CD14-positive monocyte (primary cell): ENCODE data around the gene TANGO2. TPM values are rescaled to one million over a fixed set of nuclear protein-coding genes. Genes with fewer than 3 reads are reported as not detected.

Experiments used
- DNase-seq, 3 donors: peaks; one replicate each; pipeline ENCODE4 v3.0.0-alpha.2; 2011 to 2022
- H2AFZ ChIP-seq: 2 replicates; pipeline ENCODE4 v1.6.0; 2012; ENCODE audit warnings: mild to moderate bottlenecking, low read depth, low read length, inconsistent platforms; ENCODE audit not compliant: insufficient read depth, poor library complexity, severe bottlenecking
- H3K27ac ChIP-seq, 2 donors: 1 replicate in 1 of 2; 2 replicates in 1 of 2; pipeline ENCODE4 v1.5.1; 2012 to 2013; ENCODE audit warnings: low read length in 2 of 2, control low read depth in 1 of 2, inconsistent platforms in 1 of 2, low read depth in 1 of 2, mild to moderate bottlenecking in 1 of 2
- H3K27me3 ChIP-seq, 2 donors: one replicate each; pipeline versions ENCODE4 v1.6.0 to v1.6.1; 2011 to 2013; ENCODE audit warnings: low read length in 2 of 2; ENCODE audit not compliant: control insufficient read depth in 2 of 2, insufficient read depth in 2 of 2
- H3K36me3 ChIP-seq, 2 donors: replicated peaks in 1 of 2; 1 replicate in 1 of 2; 2 replicates in 1 of 2; pipeline versions ENCODE4 v1.5.1 to v1.6.1; 2012 to 2013; ENCODE audit warnings: low read length in 2 of 2, control low read depth in 1 of 2, inconsistent platforms in 1 of 2, mild to moderate bottlenecking in 1 of 2; ENCODE audit not compliant: insufficient read depth in 2 of 2, control insufficient read depth in 1 of 2
- H3K4me1 ChIP-seq, 2 donors: 1 replicate in 1 of 2; 2 replicates in 1 of 2; pipeline versions ENCODE4 v1.5.1 to v1.6.1; 2012 to 2013; ENCODE audit warnings: low read length in 2 of 2, control low read depth in 1 of 2, inconsistent platforms in 1 of 2, mild to moderate bottlenecking in 1 of 2, moderate library complexity in 1 of 2; ENCODE audit not compliant: insufficient read depth in 2 of 2, control insufficient read depth in 1 of 2
- H3K4me2 ChIP-seq: replicated peaks from 2 replicates; pipeline ENCODE3; 2012; ENCODE audit warnings: low read length, moderate library complexity, mild to moderate bottlenecking; ENCODE audit not compliant: poor library complexity, severe bottlenecking; ENCODE audit errors: extremely low read depth
- H3K4me3 ChIP-seq, 3 experiments: fragments of 200-600 bp in 1 of 3; sonication (generic) in 1 of 3; replicated peaks in 1 of 3; 1 replicate in 2 of 3; 2 replicates in 1 of 3; pipeline ENCODE4 v1.5.1; 2011 to 2013; ENCODE audit warnings: low read length in 3 of 3, mild to moderate bottlenecking in 3 of 3, control low read depth in 2 of 3, low read depth in 2 of 3, inconsistent platforms in 1 of 3, moderate library complexity in 1 of 3
- H3K79me2 ChIP-seq: 2 replicates; pipeline ENCODE4 v1.6.0; 2012; ENCODE audit warnings: mild to moderate bottlenecking, control low read depth, inconsistent platforms, low read length, moderate library complexity; ENCODE audit not compliant: insufficient read depth
- H3K9ac ChIP-seq: 2 replicates; pipeline ENCODE4 v1.6.0; 2017; ENCODE audit warnings: low read length, mild to moderate bottlenecking; ENCODE audit not compliant: insufficient read depth, poor library complexity, severe bottlenecking
- H3K9me3 ChIP-seq, 2 donors: replicated peaks in 1 of 2; 1 replicate in 1 of 2; 2 replicates in 1 of 2; pipeline versions ENCODE4 v1.5.1 to v1.6.1; 2012 to 2013; ENCODE audit warnings: low read length in 2 of 2, control low read depth in 1 of 2; ENCODE audit not compliant: control insufficient read depth in 1 of 2, insufficient read depth in 1 of 2
- H4K20me1 ChIP-seq: 2 replicates; pipeline ENCODE4 v1.6.0; 2012; ENCODE audit warnings: mild to moderate bottlenecking, low read length, control low read depth, moderate library complexity; ENCODE audit not compliant: insufficient read depth
- H3K27ac Mint-ChIP-seq, 7 donors: one replicate each; pipeline ENCODE4 v1.8.0; 2020; ENCODE audit warnings: mild to moderate bottlenecking in 7 of 7, mixed read lengths in 7 of 7, moderate library complexity in 6 of 7, inconsistent platforms in 2 of 7
- H3K27me3 Mint-ChIP-seq, 3 donors: one replicate each; pipeline ENCODE4 v1.8.0; 2021 to 2022; ENCODE audit warnings: low read depth in 3 of 3, mild to moderate bottlenecking in 3 of 3, mixed read lengths in 3 of 3, moderate library complexity in 3 of 3, inconsistent platforms in 1 of 3
- H3K36me3 Mint-ChIP-seq, 2 donors: one replicate each; pipeline ENCODE4 v1.8.0; 2020; ENCODE audit warnings: mixed read lengths in 2 of 2, inconsistent platforms in 1 of 2, mild to moderate bottlenecking in 1 of 2
- H3K4me1 Mint-ChIP-seq: one replicate; pipeline ENCODE4 v1.8.0; 2020; ENCODE audit warnings: mild to moderate bottlenecking, mixed read lengths
- H3K4me3 Mint-ChIP-seq, 2 donors: one replicate each; pipeline ENCODE4 v1.8.0; 2020; ENCODE audit warnings: mild to moderate bottlenecking in 2 of 2, mixed read lengths in 2 of 2, moderate library complexity in 1 of 2
- H3K9me3 Mint-ChIP-seq, 7 donors: one replicate each; pipeline ENCODE4 v1.8.0; 2020 to 2022; ENCODE audit warnings: mixed read lengths in 7 of 7, mild to moderate bottlenecking in 6 of 7, moderate library complexity in 6 of 7, inconsistent platforms in 2 of 7
- WGBS: methylation state at CpG from one replicate; pipeline ENCODE4 v1.1.5; 2013; ENCODE audit warnings: missing lambda C conversion rate; ENCODE audit not compliant: insufficient coverage; 5-methylcytosine and 5-hydroxymethylcytosine counted together
- intact Hi-C, 2 donors: fragments of 100-400 bp; cut with micrococcal nuclease; formaldehyde crosslinking; loops; one replicate each; pipeline versions ENCODE4 v1.15.0 to v1.15.1; 2023
- polyA plus RNA-seq, 3 donors: library from polyadenylated mRNA; depleted of rRNA in 1 of 3; unstranded in 2 of 3; stranded (reverse) in 1 of 3; fragments of 300-500 nt in 2 of 3; fragments of >200 nt in 1 of 3; fragmentation: Illumina TruSeq in 2 of 3; gene quantifications; 1 replicate in 2 of 3; 2 replicates in 1 of 3; pipeline ENCODE4 v1.2.3, GENCODE V29; 2012 to 2021
- TF ChIP-seq, protein P1 (sequence below): fragments of 200-600 bp; IDR thresholded peaks from one replicate; pipeline ENCODE4 v1.8.0; 2022; ENCODE audit warnings: antibody characterized with exemption, mild to moderate bottlenecking

The TANGO2 gene
- polyA plus RNA-seq, 3 donors = 56.4 to 94.9 (median 58.2) TPM

DNA sequence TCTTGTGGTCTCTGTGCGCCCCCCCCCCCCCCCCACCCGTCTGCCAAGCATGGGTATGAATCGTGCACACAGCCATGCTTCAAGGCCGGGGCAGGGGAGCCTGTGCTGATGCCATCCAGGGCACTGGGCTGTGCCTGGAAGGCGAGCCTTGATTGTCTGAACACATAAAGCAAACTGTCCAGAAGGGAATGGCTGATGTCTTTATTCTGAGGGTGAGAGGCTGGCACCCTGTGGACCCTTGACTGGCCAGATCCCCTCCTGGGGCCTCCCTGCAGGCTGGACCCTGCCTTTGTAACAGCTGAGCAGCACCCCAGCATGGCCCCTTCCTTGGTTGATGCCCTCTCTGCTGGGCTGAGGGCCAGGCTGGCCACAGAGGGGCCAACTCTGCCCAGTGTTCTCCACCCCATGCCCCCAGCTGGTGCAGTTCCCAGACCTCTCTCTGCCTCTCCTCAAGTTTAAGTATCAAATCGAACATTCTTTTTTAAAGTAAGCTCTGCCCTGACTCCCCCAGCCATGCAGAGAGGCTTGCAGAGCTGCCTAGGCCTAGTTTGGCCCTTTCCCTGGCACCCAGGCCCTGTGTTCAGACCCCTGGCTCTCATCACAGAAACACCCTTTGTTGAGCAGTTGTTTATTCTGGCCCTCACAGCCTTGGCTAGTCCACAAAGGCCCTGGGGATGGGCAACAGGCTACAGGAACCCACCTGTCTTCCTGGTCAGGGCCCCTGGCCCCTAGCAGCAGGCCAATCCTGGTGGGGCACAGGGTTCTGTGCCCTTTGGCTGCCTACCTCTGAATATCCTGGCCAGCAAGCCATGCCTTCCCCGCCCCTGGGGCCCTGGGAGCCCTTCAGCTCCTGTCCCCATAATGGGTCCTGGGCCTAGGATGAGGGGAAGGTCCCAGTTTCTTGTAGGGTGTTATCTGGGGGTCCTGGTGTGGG lies 91.0 kb downstream of the TANGO2 start:
- H2AFZ ChIP-seq = no peak overlapping the region
- H3K4me2 ChIP-seq = no peak overlapping the region
- H4K20me1 ChIP-seq = peaks cover 25% of the 10 kb centered on the region
- no peak overlapping the region for H3K9ac ChIP-seq
- WGBS = 94% methylated on average over 3 of the region's 7 CpGs
- Mint-ChIP-seq H3K9me3 (no peaks in the 10 kb centered on the region), H3K4me1 (peaks cover 7% of the 10 kb centered on the region), H3K27me3 (peaks cover 0 to 2% (median 1%) of the 10 kb centered on the region in 3 donors), H3K27ac (peak overlapping the region in 4 of 7 donors; percentile 66 to 79 (median 71)), H3K4me3 (no peak overlapping the region), H3K36me3 (peaks cover 43 to 77% of the 10 kb centered on the region in 2 donors)
- TF ChIP-seq, protein P1, sequence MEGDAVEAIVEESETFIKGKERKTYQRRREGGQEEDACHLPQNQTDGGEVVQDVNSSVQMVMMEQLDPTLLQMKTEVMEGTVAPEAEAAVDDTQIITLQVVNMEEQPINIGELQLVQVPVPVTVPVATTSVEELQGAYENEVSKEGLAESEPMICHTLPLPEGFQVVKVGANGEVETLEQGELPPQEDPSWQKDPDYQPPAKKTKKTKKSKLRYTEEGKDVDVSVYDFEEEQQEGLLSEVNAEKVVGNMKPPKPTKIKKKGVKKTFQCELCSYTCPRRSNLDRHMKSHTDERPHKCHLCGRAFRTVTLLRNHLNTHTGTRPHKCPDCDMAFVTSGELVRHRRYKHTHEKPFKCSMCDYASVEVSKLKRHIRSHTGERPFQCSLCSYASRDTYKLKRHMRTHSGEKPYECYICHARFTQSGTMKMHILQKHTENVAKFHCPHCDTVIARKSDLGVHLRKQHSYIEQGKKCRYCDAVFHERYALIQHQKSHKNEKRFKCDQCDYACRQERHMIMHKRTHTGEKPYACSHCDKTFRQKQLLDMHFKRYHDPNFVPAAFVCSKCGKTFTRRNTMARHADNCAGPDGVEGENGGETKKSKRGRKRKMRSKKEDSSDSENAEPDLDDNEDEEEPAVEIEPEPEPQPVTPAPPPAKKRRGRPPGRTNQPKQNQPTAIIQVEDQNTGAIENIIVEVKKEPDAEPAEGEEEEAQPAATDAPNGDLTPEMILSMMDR = no peak
- H3K79me2 ChIP-seq = peaks cover 32% of the 10 kb centered on the region
- H3K36me3 ChIP-seq = peaks cover 71 to 86% of the 10 kb centered on the region in 2 donors
- H3K4me1 ChIP-seq = peaks cover 9 to 16% of the 10 kb centered on the region in 2 donors
- no peak overlapping the region for H3K4me3 ChIP-seq
- DNase-seq = no peak
- H3K9me3 ChIP-seq = no peaks in the 10 kb centered on the region
- intact Hi-C loops = loop anchor here in 1 of 2 donors (10.0 kb wide), 2 partner anchors 87 to 257 kb away; partner anchors contain the start of genes GNB1L, RTL10 and TANGO2
- H3K27ac ChIP-seq = peak overlapping the region in 1 of 2 donors; percentile 26
- H3K27me3 ChIP-seq = no peaks in the 10 kb centered on the region

DNA sequence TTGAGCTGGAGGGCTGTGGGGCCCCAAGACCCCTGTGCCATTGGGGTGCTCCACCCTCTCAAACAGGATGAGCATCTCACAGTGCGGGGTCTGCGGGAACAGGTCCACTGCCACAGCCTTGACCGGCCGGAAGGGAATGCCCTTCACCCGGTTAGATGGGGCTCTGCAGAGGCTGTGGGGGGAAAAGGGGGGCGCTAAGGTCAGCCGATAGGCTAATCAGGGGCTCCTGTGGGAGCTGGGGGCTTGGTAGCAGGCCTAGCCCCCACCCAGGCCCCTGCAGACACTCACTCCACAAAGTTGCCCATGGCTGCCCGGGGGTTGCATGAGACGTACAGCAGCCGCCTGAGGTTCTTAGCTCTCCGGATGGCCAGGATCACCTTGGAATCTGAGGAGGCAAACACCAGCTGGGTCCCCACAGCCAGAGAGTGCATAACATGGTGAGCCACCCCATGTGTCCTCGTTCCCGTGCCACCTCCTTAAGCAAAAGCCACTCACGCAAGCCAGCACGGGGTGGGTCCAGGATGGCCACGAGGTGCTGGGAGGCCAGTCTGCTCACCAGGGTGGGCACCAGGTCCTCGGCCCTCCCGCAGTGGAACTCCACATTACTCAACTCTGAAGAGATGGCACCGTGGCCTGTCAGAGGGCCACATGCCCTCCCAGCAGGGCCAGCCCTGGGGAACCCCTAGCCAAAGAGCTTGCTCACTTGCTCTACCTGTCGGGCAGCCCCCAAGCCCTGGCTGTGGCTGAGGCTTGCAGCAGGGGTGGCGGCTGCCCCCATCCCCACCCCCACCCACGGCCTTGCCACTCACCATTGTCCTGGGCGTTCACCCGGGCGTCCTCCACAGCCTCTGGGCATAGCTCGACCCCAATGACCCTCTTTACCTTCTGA lies 92.0 kb downstream of the TANGO2 start:
- Mint-ChIP-seq H3K36me3 (peaks cover 35 to 67% of the 10 kb centered on the region in 2 donors), H3K4me1 (peaks cover 8% of the 10 kb centered on the region), H3K9me3 (no peaks in the 10 kb centered on the region), H3K27me3 (peaks cover 0 to 2% (median 1%) of the 10 kb centered on the region in 3 donors), H3K4me3 (no peak overlapping the region), H3K27ac (no peak overlapping the region)
- intact Hi-C loops = loop anchor here in 1 of 2 donors (10.0 kb wide), 2 partner anchors 88 to 258 kb away; partner anchors contain the start of genes GNB1L, RTL10 and TANGO2
- peaks cover 25% of the 10 kb centered on the region for H4K20me1 ChIP-seq
- peaks cover 62 to 76% of the 10 kb centered on the region in 2 donors for H3K36me3 ChIP-seq
- H3K4me1 ChIP-seq = peaks cover 11 to 18% of the 10 kb centered on the region in 2 donors
- no peaks in the 10 kb centered on the region for H3K27me3 ChIP-seq
- H3K79me2 ChIP-seq = peaks cover 36% of the 10 kb centered on the region
- TF ChIP-seq, protein P1 = no peak
- H3K27ac ChIP-seq = peak overlapping the region in 1 of 2 donors; percentile 26
- DNase-seq = no peak
- H3K4me3 ChIP-seq = no peak overlapping the region
- no peak overlapping the region for H3K9ac ChIP-seq
- no peak overlapping the region for H3K4me2 ChIP-seq
- no peaks in the 10 kb centered on the region for H3K9me3 ChIP-seq
- H2AFZ ChIP-seq = no peak overlapping the region
- WGBS = over 99% methylated on average over 14 of the region's 26 CpGs
